NCI-H187 (cell line): Measurements from ENCODE around the gene SLC35C1.

Source experiments
- DNase-seq, 2 experiments: peaks; one replicate each; lab custom pipeline; 2025; lab: John Stamatoyannopoulos, UW

SLC35C1 gene

GRCh38 chr11:45846974-45847910 lies 42.3 kb downstream of the SLC35C1 start, which contains the start of gene CRY2:
Gene CRY2, plus strand, starts transcription at chr11:45847475. Its CDS starts 16 bp downstream, at chr11:45847491.
- peak; percentile 97 to 99 for DNase-seq

DNA sequence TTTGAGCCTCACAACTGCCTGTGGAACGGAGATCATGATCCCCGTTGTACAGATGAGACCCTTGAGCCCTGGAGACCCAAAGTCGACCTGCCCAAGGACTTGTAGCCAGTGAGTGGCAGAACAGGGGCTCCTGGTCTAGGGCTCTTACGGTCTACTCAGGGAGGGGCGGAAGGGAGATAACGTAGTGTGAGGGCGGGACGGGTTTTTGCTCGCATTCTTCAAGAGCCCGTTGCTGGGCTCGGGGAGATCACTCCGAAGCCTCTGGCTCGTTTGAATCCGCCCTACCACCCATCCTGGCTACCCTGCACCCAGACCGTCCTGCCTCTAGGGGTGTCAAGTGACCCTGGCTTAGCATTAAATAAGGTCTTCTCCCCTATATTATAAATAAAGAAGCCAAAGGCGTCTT lies 43.0 kb downstream of the SLC35C1 start:
- DNase-seq = no peak

DNA sequence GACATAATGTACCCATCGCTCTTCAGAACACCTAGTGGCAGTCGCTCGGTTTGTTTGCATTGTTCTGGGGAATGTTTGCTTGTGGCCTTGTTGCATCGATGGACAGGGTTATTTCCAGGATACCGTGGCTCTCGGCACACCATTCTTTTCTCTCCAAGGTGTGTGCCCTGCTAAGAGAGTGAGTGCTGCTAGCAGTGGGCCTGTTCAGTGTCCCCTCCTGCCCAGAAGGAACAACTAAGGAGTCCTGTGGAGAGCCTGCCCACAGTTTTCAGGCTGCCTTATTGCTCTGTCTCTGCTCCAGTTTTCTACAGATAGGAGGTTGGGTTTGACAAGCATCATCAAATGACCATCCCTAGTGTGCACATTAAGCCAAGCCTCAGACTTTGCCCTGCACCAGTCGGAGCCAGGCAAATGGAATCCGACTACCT lies 43.7 kb downstream of the SLC35C1 start:
- no peak for DNase-seq

DNA sequence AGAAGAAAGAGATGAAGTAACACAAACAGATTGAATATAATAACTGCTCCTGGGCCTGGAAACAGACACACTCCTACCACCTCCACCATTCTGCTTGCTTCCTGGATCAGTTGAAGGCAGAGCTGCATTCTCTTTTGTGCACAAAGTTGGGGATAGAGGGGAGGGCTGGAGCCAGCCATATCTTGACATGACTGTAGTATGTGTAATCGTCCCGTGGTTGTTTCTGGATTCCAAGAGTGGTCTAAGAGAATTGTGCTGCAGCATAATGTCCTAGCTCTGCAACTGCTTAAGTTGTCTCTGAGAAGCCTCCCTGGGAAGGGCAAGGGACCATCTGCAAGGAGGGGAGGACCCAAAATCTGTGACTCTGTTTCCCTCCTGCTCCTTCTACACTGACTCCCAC lies 45.5 kb downstream of the SLC35C1 start:
- no peak for DNase-seq

- DNase-seq = no peak
These were observed 46.3 kb downstream of the SLC35C1 start for GRCh38 chr11:45851228-45851627.

DNA sequence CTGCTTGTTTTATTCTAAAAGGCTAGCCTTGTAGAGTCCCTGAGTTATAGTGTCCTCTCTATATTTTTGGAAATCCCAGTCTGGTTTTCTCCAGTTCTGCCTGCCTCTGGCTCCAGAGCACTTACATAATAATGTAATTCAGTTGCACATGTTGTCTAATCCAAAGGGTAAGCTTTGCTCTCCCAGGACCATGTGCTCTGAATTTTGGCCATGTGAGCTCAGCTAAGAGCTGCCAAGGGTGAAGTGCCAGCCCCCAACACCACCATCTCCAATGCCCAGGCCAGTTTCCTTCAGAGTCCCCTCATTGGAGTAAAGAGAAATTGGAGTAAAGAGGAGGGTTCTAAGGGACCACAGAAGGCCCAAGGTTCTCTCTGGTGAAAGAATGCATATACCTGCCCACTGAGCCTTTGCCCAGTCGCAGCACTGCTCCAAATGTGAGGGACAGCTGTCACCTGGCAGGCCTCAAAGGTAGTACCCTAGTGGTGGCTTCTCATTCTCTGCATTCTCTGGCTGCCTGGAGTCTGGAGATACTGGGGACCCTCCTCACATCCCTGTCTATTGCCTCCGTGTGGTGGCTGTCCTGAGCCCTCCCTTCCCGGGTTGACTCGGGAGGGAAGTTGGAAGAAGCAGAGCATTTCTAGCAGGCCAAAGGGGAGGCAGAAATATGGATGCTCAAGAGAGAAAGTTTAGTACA lies 47.2 kb downstream of the SLC35C1 start:
- DNase-seq = no peak

DNA sequence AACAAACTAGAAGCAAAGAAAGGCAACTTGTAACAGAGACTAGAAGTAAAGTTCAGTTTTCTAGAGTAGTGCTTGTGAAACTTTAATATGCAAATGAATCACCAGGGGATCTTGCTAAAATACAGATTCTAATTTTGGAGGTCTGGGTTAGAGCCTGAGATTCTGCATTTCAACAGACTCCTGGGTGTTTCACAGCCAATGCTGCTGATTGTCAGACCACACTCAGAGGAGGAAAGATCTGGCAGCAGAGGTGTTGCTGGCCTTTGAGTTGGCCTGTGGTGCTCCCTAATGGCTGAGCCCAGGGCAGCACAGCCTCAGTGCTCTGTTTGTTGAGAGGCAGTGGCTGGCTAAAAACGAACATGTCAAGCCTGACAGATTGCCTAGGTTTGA lies 47.8 kb downstream of the SLC35C1 start:
- no peak for DNase-seq

GRCh38 chr11:45853332-45854219 lies 48.6 kb downstream of the SLC35C1 start:
- no peak for DNase-seq

DNA sequence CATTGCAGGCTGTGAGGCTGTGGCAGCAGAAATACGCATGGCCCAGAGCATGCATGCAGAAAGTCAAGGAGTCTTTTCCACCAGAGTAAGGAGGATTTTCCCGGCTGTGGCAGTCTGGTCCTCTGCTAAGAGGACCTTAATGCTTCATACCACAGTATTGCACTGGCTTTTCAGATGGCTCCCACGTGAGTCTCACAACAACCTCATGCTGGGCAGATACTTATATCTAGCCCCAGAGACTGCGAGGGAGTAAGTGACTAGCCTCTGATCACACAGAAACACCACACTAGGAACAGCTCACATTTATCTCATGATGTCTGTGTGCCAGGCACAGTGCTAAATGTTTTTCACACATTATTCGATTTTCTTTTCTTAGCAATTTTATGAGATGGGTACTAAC lies 50.4 kb downstream of the SLC35C1 start:
- no peak for DNase-seq

GRCh38 chr11:45856044-45856468 lies 51.1 kb downstream of the SLC35C1 start:
- DNase-seq = no peak

- DNase-seq = no peak
These were observed 53.1 kb downstream of the SLC35C1 start for GRCh38 chr11:45857961-45858474.

GRCh38 chr11:45858751-45859398 lies 53.9 kb downstream of the SLC35C1 start:
- DNase-seq = no peak

GRCh38 chr11:45859661-45860140 lies 54.8 kb downstream of the SLC35C1 start:
- DNase-seq = peak; percentile 53 to 79

- DNase-seq = no peak
These were observed 55.4 kb downstream of the SLC35C1 start for GRCh38 chr11:45860348-45860747.

GRCh38 chr11:45860764-45861510 lies 56.0 kb downstream of the SLC35C1 start:
- no peak for DNase-seq
